ENCODE data around the gene TXLNG.

TXLNG gene

DNA sequence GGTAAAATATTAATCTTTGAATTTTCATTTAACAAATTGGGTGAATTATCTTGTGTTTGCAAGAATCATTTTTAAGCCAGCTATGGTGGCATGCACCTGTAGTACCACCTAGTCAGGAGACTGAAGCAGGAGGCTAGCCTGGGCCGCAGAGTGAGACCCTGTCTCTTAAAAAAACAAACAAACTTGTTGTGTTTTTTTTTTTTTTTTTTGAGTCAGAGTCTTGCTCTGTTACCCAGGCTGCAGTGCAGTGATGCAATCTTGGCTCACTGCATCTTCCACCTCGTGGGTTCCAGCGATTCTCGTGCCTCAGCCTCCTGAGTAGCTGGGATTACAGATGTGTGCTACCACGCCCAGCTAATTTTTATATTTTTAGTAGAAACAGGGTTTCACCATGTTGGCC, 2.2 kb downstream of the TXLNG start:
- DNase-seq (ENCODE audit: low spot score) = no peak
- H4K8ac ChIP-seq (ENCODE audit: low read depth, low read length) = no peak overlapping the region
- no peaks in the 10 kb centered on the region for H3K4me1 ChIP-seq (ENCODE audit: control insufficient read depth in 2 of 2, insufficient read depth in 1 of 2, low read depth in 1 of 2, low read length in 2 of 2)
- H3K14ac ChIP-seq (ENCODE audit: low read length) = no peak overlapping the region
- no peak overlapping the region for H3K23ac ChIP-seq (ENCODE audit: low read depth, low read length, poor library complexity)
- peaks cover 0 to 34% of the 10 kb centered on the region in 2 donors for H3K36me3 ChIP-seq (replicated peaks in 1 of 2; ENCODE audit: control insufficient read depth in 2 of 2, insufficient read depth in 2 of 2, low read length in 2 of 2)
- H3K27me3 ChIP-seq (ENCODE audit: control insufficient read depth in 3 of 3, insufficient read depth in 3 of 3, low read depth in 1 of 3, low read length in 3 of 3) = no peaks in the 10 kb centered on the region
- no peak overlapping the region for H3K4ac ChIP-seq (ENCODE audit: low read length)
- WGBS, 2 donors (ENCODE audit: extremely low coverage in 2 of 2, insufficient read length in 2 of 2, insufficient replicate concordance in 1 of 2) = no CpG with 5 or more reads among the region's 5 CpGs
- H2AK5ac ChIP-seq (ENCODE audit: low read depth, low read length) = no peak overlapping the region
- no peak overlapping the region for H2BK120ac ChIP-seq (ENCODE audit: low read depth, low read length)
- H3K4me2 ChIP-seq (ENCODE audit: insufficient read depth, low read length, poor library complexity, severe bottlenecking) = no peak overlapping the region
- H3K9ac ChIP-seq (ENCODE audit: low read depth, low read length, poor library complexity) = no peak overlapping the region
- H3K18ac ChIP-seq (ENCODE audit: low read length) = no peak overlapping the region
- H2BK12ac ChIP-seq (ENCODE audit: low read length) = no peak overlapping the region
- no peak overlapping the region for H3K27ac ChIP-seq (replicated peaks; ENCODE audit: low read length)
- no peak overlapping the region for H2BK15ac ChIP-seq (ENCODE audit: low read length)
- no peak overlapping the region for H3K4me3 ChIP-seq (ENCODE audit: low read length in 2 of 2)
- no peak overlapping the region for H2AFZ ChIP-seq (ENCODE audit: low read length)
- no peak overlapping the region for H2BK5ac ChIP-seq (ENCODE audit: low read length)
- H3K79me1 ChIP-seq (ENCODE audit: low read depth, low read length) = no peaks in the 10 kb centered on the region
- H3K9me3 ChIP-seq (replicated peaks in 1 of 2; ENCODE audit: control insufficient read depth in 2 of 2, insufficient read depth in 1 of 2, low read depth in 1 of 2, low read length in 2 of 2) = no peaks in the 10 kb centered on the region
- H4K91ac ChIP-seq (ENCODE audit: low read depth, low read length, poor library complexity) = no peak overlapping the region

GRCh38 chrX:16796298-16796697, 10.0 kb downstream of the TXLNG start:
- Histone ChIP-seq H3K23ac (ENCODE audit: low read depth, low read length, poor library complexity) (no peak overlapping the region), H2BK15ac (ENCODE audit: low read length) (no peak overlapping the region), H3K27me3 (ENCODE audit: control insufficient read depth in 3 of 3, insufficient read depth in 3 of 3, low read depth in 1 of 3, low read length in 3 of 3) (no peaks in the 10 kb centered on the region), H2AK5ac (ENCODE audit: low read depth, low read length) (no peak overlapping the region), H3K18ac (ENCODE audit: low read length) (no peak overlapping the region), H2BK12ac (ENCODE audit: low read length) (no peak overlapping the region), H2BK5ac (ENCODE audit: low read length) (no peak overlapping the region), H3K14ac (ENCODE audit: low read length) (no peak overlapping the region), H3K4ac (ENCODE audit: low read length) (no peak overlapping the region), H3K36me3 (replicated peaks in 1 of 2; ENCODE audit: control insufficient read depth in 2 of 2, insufficient read depth in 2 of 2, low read length in 2 of 2) (peaks cover 0 to 42% of the 10 kb centered on the region in 2 donors), H2BK120ac (ENCODE audit: low read depth, low read length) (no peak overlapping the region), H3K9ac (ENCODE audit: low read depth, low read length, poor library complexity) (no peak overlapping the region), H2AFZ (ENCODE audit: low read length) (no peak overlapping the region), H3K9me3 (replicated peaks in 1 of 2; ENCODE audit: control insufficient read depth in 2 of 2, insufficient read depth in 1 of 2, low read depth in 1 of 2, low read length in 2 of 2) (no peaks in the 10 kb centered on the region), H3K27ac (replicated peaks; ENCODE audit: low read length) (no peak overlapping the region), H3K4me3 (ENCODE audit: low read length in 2 of 2) (no peak overlapping the region), H4K8ac (ENCODE audit: low read depth, low read length) (no peak overlapping the region), H4K91ac (ENCODE audit: low read depth, low read length, poor library complexity) (no peak overlapping the region), H3K4me2 (ENCODE audit: insufficient read depth, low read length, poor library complexity, severe bottlenecking) (no peak overlapping the region), H3K4me1 (ENCODE audit: control insufficient read depth in 2 of 2, insufficient read depth in 1 of 2, low read depth in 1 of 2, low read length in 2 of 2) (no peaks in the 10 kb centered on the region), H3K79me1 (ENCODE audit: low read depth, low read length) (no peaks in the 10 kb centered on the region)
- WGBS, 2 donors (ENCODE audit: extremely low coverage in 2 of 2, insufficient read length in 2 of 2, insufficient replicate concordance in 1 of 2) = no CpG with 5 or more reads among the region's 4 CpGs
- DNase-seq (ENCODE audit: low spot score) = no peak

- H3K27ac ChIP-seq (replicated peaks; ENCODE audit: low read length) = no peak overlapping the region
- H3K4me3 ChIP-seq (ENCODE audit: low read length in 2 of 2) = no peak overlapping the region
- H4K8ac ChIP-seq (ENCODE audit: low read depth, low read length) = no peak overlapping the region
- no peak overlapping the region for H2BK120ac ChIP-seq (ENCODE audit: low read depth, low read length)
- no peak overlapping the region for H2BK12ac ChIP-seq (ENCODE audit: low read length)
- no peak overlapping the region for H3K18ac ChIP-seq (ENCODE audit: low read length)
- H2BK15ac ChIP-seq (ENCODE audit: low read length) = no peak overlapping the region
- no peak overlapping the region for H3K14ac ChIP-seq (ENCODE audit: low read length)
- no CpG with 5 or more reads among the region's 5 CpGs for WGBS, 2 donors (ENCODE audit: extremely low coverage in 2 of 2, insufficient read length in 2 of 2, insufficient replicate concordance in 1 of 2)
- H3K79me1 ChIP-seq (ENCODE audit: low read depth, low read length) = no peaks in the 10 kb centered on the region
- H2BK5ac ChIP-seq (ENCODE audit: low read length) = no peak overlapping the region
- H3K9ac ChIP-seq (ENCODE audit: low read depth, low read length, poor library complexity) = no peak overlapping the region
- no peaks in the 10 kb centered on the region for H3K9me3 ChIP-seq (replicated peaks in 1 of 2; ENCODE audit: control insufficient read depth in 2 of 2, insufficient read depth in 1 of 2, low read depth in 1 of 2, low read length in 2 of 2)
- peaks cover 0 to 37% of the 10 kb centered on the region in 2 donors for H3K36me3 ChIP-seq (replicated peaks in 1 of 2; ENCODE audit: control insufficient read depth in 2 of 2, insufficient read depth in 2 of 2, low read length in 2 of 2)
- H2AFZ ChIP-seq (ENCODE audit: low read length) = no peak overlapping the region
- no peak overlapping the region for H4K91ac ChIP-seq (ENCODE audit: low read depth, low read length, poor library complexity)
- H3K4ac ChIP-seq (ENCODE audit: low read length) = no peak overlapping the region
- H2AK5ac ChIP-seq (ENCODE audit: low read depth, low read length) = no peak overlapping the region
- H3K23ac ChIP-seq (ENCODE audit: low read depth, low read length, poor library complexity) = no peak overlapping the region
- no peak for DNase-seq (ENCODE audit: low spot score)
- no peaks in the 10 kb centered on the region for H3K4me1 ChIP-seq (ENCODE audit: control insufficient read depth in 2 of 2, insufficient read depth in 1 of 2, low read depth in 1 of 2, low read length in 2 of 2)
- no peaks in the 10 kb centered on the region for H3K27me3 ChIP-seq (ENCODE audit: control insufficient read depth in 3 of 3, insufficient read depth in 3 of 3, low read depth in 1 of 3, low read length in 3 of 3)
- no peak overlapping the region for H3K4me2 ChIP-seq (ENCODE audit: insufficient read depth, low read length, poor library complexity, severe bottlenecking)
Measured at GRCh38 chrX:16797358-16797757, 11.1 kb downstream of the TXLNG start.

DNA sequence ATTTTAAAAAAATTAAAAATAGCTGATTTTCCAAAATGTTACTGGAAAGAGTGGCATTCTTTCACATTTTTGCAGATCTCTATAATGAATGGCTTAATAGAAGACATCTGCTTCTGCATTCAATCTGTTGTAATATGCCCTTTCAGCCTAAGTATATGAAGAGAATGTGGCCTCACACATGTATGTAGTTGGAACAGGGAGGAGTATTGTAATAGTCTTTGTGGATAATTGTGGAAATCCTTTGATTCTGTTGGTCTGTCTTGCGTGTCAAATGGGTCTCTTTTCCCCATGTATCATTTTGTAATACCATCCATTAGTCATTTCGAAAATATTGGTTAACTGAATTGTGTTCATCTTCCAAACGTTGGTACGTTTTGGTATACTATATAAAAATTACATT, 11.6 kb downstream of the TXLNG start:
- H3K79me1 ChIP-seq (ENCODE audit: low read depth, low read length) = no peaks in the 10 kb centered on the region
- H2AFZ ChIP-seq (ENCODE audit: low read length) = no peak overlapping the region
- no peak overlapping the region for H4K8ac ChIP-seq (ENCODE audit: low read depth, low read length)
- H3K9me3 ChIP-seq (replicated peaks in 1 of 2; ENCODE audit: control insufficient read depth in 2 of 2, insufficient read depth in 1 of 2, low read depth in 1 of 2, low read length in 2 of 2) = no peaks in the 10 kb centered on the region
- no peaks in the 10 kb centered on the region for H3K4me1 ChIP-seq (ENCODE audit: control insufficient read depth in 2 of 2, insufficient read depth in 1 of 2, low read depth in 1 of 2, low read length in 2 of 2)
- H3K18ac ChIP-seq (ENCODE audit: low read length) = no peak overlapping the region
- no peak overlapping the region for H3K14ac ChIP-seq (ENCODE audit: low read length)
- no CpG with 5 or more reads among the region's 4 CpGs for WGBS, 2 donors (ENCODE audit: extremely low coverage in 2 of 2, insufficient read length in 2 of 2, insufficient replicate concordance in 1 of 2)
- H2BK5ac ChIP-seq (ENCODE audit: low read length) = no peak overlapping the region
- H3K4me3 ChIP-seq (ENCODE audit: low read length in 2 of 2) = no peak overlapping the region
- no peak overlapping the region for H3K27ac ChIP-seq (replicated peaks; ENCODE audit: low read length)
- H3K27me3 ChIP-seq (ENCODE audit: control insufficient read depth in 3 of 3, insufficient read depth in 3 of 3, low read depth in 1 of 3, low read length in 3 of 3) = no peaks in the 10 kb centered on the region
- no peak overlapping the region for H4K91ac ChIP-seq (ENCODE audit: low read depth, low read length, poor library complexity)
- DNase-seq (ENCODE audit: low spot score) = no peak
- no peak overlapping the region for H2BK12ac ChIP-seq (ENCODE audit: low read length)
- no peak overlapping the region for H2AK5ac ChIP-seq (ENCODE audit: low read depth, low read length)
- H3K36me3 ChIP-seq (replicated peaks in 1 of 2; ENCODE audit: control insufficient read depth in 2 of 2, insufficient read depth in 2 of 2, low read length in 2 of 2) = peaks cover 0 to 40% of the 10 kb centered on the region in 2 donors
- H3K4me2 ChIP-seq (ENCODE audit: insufficient read depth, low read length, poor library complexity, severe bottlenecking) = no peak overlapping the region
- H2BK15ac ChIP-seq (ENCODE audit: low read length) = no peak overlapping the region
- no peak overlapping the region for H3K9ac ChIP-seq (ENCODE audit: low read depth, low read length, poor library complexity)
- H3K4ac ChIP-seq (ENCODE audit: low read length) = no peak overlapping the region
- no peak overlapping the region for H2BK120ac ChIP-seq (ENCODE audit: low read depth, low read length)
- no peak overlapping the region for H3K23ac ChIP-seq (ENCODE audit: low read depth, low read length, poor library complexity)

Data from neuronal stem cell (in vitro differentiated cells).